ENCODE measurements around the gene LRRC8B.
A peak's percentile ranks its signal among the peaks of the same experiment; 100 is the strongest.
"Not testable (repeated sequence)": the region's sequence is repeated elsewhere in the genome, so short reads cannot be mapped to it uniquely, and the experiment has no call there.

LRRC8B gene

GRCh38 chr1:89584211-89584610 is 59.6 kb downstream of the LRRC8B start:
- no peak for DNase-seq (ENCODE audit: low spot score)

GRCh38 chr1:89584781-89585180 is 60.2 kb downstream of the LRRC8B start:
- no peak for DNase-seq (ENCODE audit: low spot score)

- no peak for DNase-seq (ENCODE audit: low spot score)
Observed at GRCh38 chr1:89587729-89588161, 63.1 kb downstream of the LRRC8B start.

- no peak for DNase-seq (ENCODE audit: low spot score)
Observed at GRCh38 chr1:89588480-89588879, 63.9 kb downstream of the LRRC8B start.

GRCh38 chr1:89589515-89589914 is 64.9 kb downstream of the LRRC8B start:
- no peak for DNase-seq (ENCODE audit: low spot score)

GRCh38 chr1:89590341-89591080 is 65.9 kb downstream of the LRRC8B start:
- no peak for DNase-seq (ENCODE audit: low spot score)

- DNase-seq (ENCODE audit: low spot score): not testable (repeated sequence)
Observed at GRCh38 chr1:89592861-89593302, 68.3 kb downstream of the LRRC8B start.

GRCh38 chr1:89594096-89594740 is 69.6 kb downstream of the LRRC8B start:
- DNase-seq (ENCODE audit: low spot score): no peak

- no peak for DNase-seq (ENCODE audit: low spot score)
Observed at GRCh38 chr1:89596698-89597097, 72.1 kb downstream of the LRRC8B start.

GRCh38 chr1:89598450-89599331 is 74.1 kb downstream of the LRRC8B start:
- peak; percentile 36 for DNase-seq (ENCODE audit: low spot score)

GRCh38 chr1:89599332-89599630 is 74.7 kb downstream of the LRRC8B start:
- no peak for DNase-seq (ENCODE audit: low spot score)

GRCh38 chr1:89600451-89601224 is 76.0 kb downstream of the LRRC8B start:
- DNase-seq (ENCODE audit: low spot score): no peak

GRCh38 chr1:89602871-89603404 is 78.3 kb downstream of the LRRC8B start:
- no peak for DNase-seq (ENCODE audit: low spot score)

GRCh38 chr1:89603651-89604413 is 79.2 kb downstream of the LRRC8B start:
- DNase-seq (ENCODE audit: low spot score): peak; percentile 39

- peak; percentile 5 for DNase-seq (ENCODE audit: low spot score)
Observed at GRCh38 chr1:89604414-89604735, 79.7 kb downstream of the LRRC8B start.

- DNase-seq (ENCODE audit: low spot score): peak; percentile 33
Observed at GRCh38 chr1:89605692-89606091, 81.1 kb downstream of the LRRC8B start.

- no peak for DNase-seq (ENCODE audit: low spot score)
Observed at GRCh38 chr1:89606227-89606980, 81.8 kb downstream of the LRRC8B start.

GRCh38 chr1:89607156-89607555 is 82.5 kb downstream of the LRRC8B start:
- no peak for DNase-seq (ENCODE audit: low spot score)

- DNase-seq (ENCODE audit: low spot score): no peak
Observed at GRCh38 chr1:89607586-89608318, 83.1 kb downstream of the LRRC8B start.
